GM18870 (cell line): ENCODE measurements around the gene PLEKHA1.

Source experiments
- ATAC-seq: cut with Tn5 transposase; IDR thresholded peaks from one replicate; pipeline ENCODE4 v1.9.1; 2021; ENCODE audit warnings: moderate library complexity; ENCODE audit not compliant: unreplicated experiment

PLEKHA1 gene

GRCh38 chr10:122346326-122346950 is 28.1 kb upstream of the PLEKHA1 start:
- no peak for ATAC-seq

GRCh38 chr10:122347170-122347841 is 27.2 kb upstream of the PLEKHA1 start:
- no peak for ATAC-seq

- no peak for ATAC-seq
Measured at GRCh38 chr10:122348512-122348911, 26.0 kb upstream of the PLEKHA1 start.

- no peak for ATAC-seq
Measured at GRCh38 chr10:122348935-122349361, 25.6 kb upstream of the PLEKHA1 start.

- no peak for ATAC-seq
Measured at GRCh38 chr10:122349758-122350369, 24.6 kb upstream of the PLEKHA1 start.

GRCh38 chr10:122350893-122351292 is 23.6 kb upstream of the PLEKHA1 start:
- ATAC-seq, result no peak

GRCh38 chr10:122352817-122353525 is 21.5 kb upstream of the PLEKHA1 start:
- ATAC-seq, result no peak

- no peak for ATAC-seq
Measured at GRCh38 chr10:122354383-122354782, 20.1 kb upstream of the PLEKHA1 start.

GRCh38 chr10:122357685-122358084 is 16.8 kb upstream of the PLEKHA1 start:
- ATAC-seq, result no peak

- ATAC-seq, result no peak
Measured at GRCh38 chr10:122359621-122360020, 14.9 kb upstream of the PLEKHA1 start.

- no peak for ATAC-seq
Measured at GRCh38 chr10:122361046-122361445, 13.5 kb upstream of the PLEKHA1 start.

GRCh38 chr10:122362031-122362592 is 12.4 kb upstream of the PLEKHA1 start:
- no peak for ATAC-seq

- ATAC-seq, result no peak
Measured at GRCh38 chr10:122362621-122363020, 11.9 kb upstream of the PLEKHA1 start.

- ATAC-seq, result no peak
Measured at GRCh38 chr10:122363311-122363710, 11.2 kb upstream of the PLEKHA1 start.

- no peak for ATAC-seq
Measured at GRCh38 chr10:122363722-122364463, 10.6 kb upstream of the PLEKHA1 start.

- no peak for ATAC-seq
Measured at GRCh38 chr10:122368502-122369254, 5.8 kb upstream of the PLEKHA1 start.

- no peak for ATAC-seq
Measured at GRCh38 chr10:122373108-122373507, 1.4 kb upstream of the PLEKHA1 start.

GRCh38 chr10:122373721-122374120 is 787 bp upstream of the PLEKHA1 start:
- no peak for ATAC-seq

- ATAC-seq, result peak; percentile 62
Measured at GRCh38 chr10:122374859-122375678, 561 bp downstream of the PLEKHA1 start.
